Neural progenitor cell (in vitro differentiated cells): ENCODE measurements around the gene NRG3. TPM values are rescaled to one million over a fixed set of nuclear protein-coding genes. Genes with fewer than 3 reads are reported as not detected.

ENCODE experiments used
- DNase-seq: peaks from one replicate; pipeline ENCODE4 v3.0.0-alpha.2; 2016; ENCODE audit warnings: low spot score
- H2AFZ ChIP-seq: fragments of 200-600 bp; sonication (generic); replicated peaks from 2 replicates; pipeline ENCODE4 v1.6.1; 2016; ENCODE audit warnings: antibody characterized with exemption
- H3F3A ChIP-seq: fragments of 200-600 bp; sonication (generic); 2 replicates; pipeline ENCODE4 v1.6.1; 2016; ENCODE audit warnings: antibody characterized with exemption, low read depth
- H3K27ac ChIP-seq: fragments of 200-600 bp; sonication (generic); 2 replicates; pipeline ENCODE4 v1.5.1; 2016; ENCODE audit warnings: mild to moderate bottlenecking
- H3K27me3 ChIP-seq: fragments of 200-600 bp; sonication (generic); 2 replicates; pipeline ENCODE4 v1.6.1; 2016; ENCODE audit warnings: mild to moderate bottlenecking, moderate library complexity
- H3K36me3 ChIP-seq: fragments of 200-600 bp; sonication (generic); 2 replicates; pipeline ENCODE4 v1.5.1; 2016
- H3K4me1 ChIP-seq: fragments of 200-600 bp; sonication (generic); 2 replicates; pipeline ENCODE4 v1.6.1; 2016; ENCODE audit warnings: mixed run types
- H3K4me2 ChIP-seq: fragments of 200-600 bp; sonication (generic); 2 replicates; pipeline ENCODE4 v1.6.1; 2016
- H3K4me3 ChIP-seq: fragments of 200-600 bp; sonication (generic); 2 replicates; pipeline ENCODE4 v1.5.1; 2016
- H3K79me2 ChIP-seq: fragments of 200-600 bp; sonication (generic); 2 replicates; pipeline ENCODE4 v1.6.1; 2016; ENCODE audit warnings: low read depth
- H3K9ac ChIP-seq: fragments of 200-600 bp; sonication (generic); 2 replicates; pipeline ENCODE4 v1.6.1; 2016
- H3K9me3 ChIP-seq: fragments of 200-600 bp; sonication (generic); 2 replicates; pipeline ENCODE4 v1.5.1; 2016; ENCODE audit warnings: low read depth
- H4K20me1 ChIP-seq: fragments of 200-600 bp; sonication (generic); 2 replicates; pipeline ENCODE4 v1.6.1; 2016; ENCODE audit warnings: low read depth
- H3K27ac Mint-ChIP-seq: 3 replicates; pipeline ENCODE4 v1.8.0; 2021; ENCODE audit warnings: mixed read lengths
- H3K27me3 Mint-ChIP-seq: 2 replicates; pipeline ENCODE4 v1.8.0; 2022; ENCODE audit warnings: low read depth, mild to moderate bottlenecking, inconsistent platforms, moderate library complexity, mixed read lengths; ENCODE audit not compliant: insufficient read depth
- H3K36me3 Mint-ChIP-seq: 3 replicates; pipeline ENCODE4 v1.8.0; 2021; ENCODE audit warnings: mixed read lengths
- H3K4me1 Mint-ChIP-seq: 3 replicates; pipeline ENCODE4 v1.8.0; 2021; ENCODE audit warnings: mixed read lengths
- H3K4me3 Mint-ChIP-seq: 3 replicates; pipeline ENCODE4 v1.8.0; 2021; ENCODE audit warnings: mild to moderate bottlenecking, moderate library complexity, mixed read lengths
- H3K9me3 Mint-ChIP-seq: 3 replicates; pipeline ENCODE4 v1.8.0; 2020; ENCODE audit warnings: mixed read lengths
- EZH2 ChIP-seq: fragments of 200-600 bp; sonication (generic); IDR thresholded peaks from 2 replicates; pipeline ENCODE4 v1.6.1; 2017; ENCODE audit warnings: antibody characterized with exemption, mild to moderate bottlenecking, moderate library complexity
- EZH2phosphoT487 ChIP-seq: fragments of 200-600 bp; sonication (generic); IDR thresholded peaks from 2 replicates; pipeline ENCODE4 v1.6.1; 2017; ENCODE audit warnings: antibody characterized with exemption
- total RNA-seq: library from RNA; depleted of rRNA; stranded (reverse); fragments of >200 nt; gene quantifications from 2 replicates; pipeline ENCODE4 v1.2.3, GENCODE V29; 2015; ENCODE audit warnings: low replicate concordance
- TF ChIP-seq, protein P1 (sequence below): fragments of 200-600 bp; sonication (generic); IDR thresholded peaks from 2 replicates; pipeline ENCODE4 v1.5.1; 2017; ENCODE audit warnings: antibody characterized with exemption, mild to moderate bottlenecking

The NRG3 gene
- total RNA-seq, 1 donor from 2014 or later, result 1.9 TPM

DNA sequence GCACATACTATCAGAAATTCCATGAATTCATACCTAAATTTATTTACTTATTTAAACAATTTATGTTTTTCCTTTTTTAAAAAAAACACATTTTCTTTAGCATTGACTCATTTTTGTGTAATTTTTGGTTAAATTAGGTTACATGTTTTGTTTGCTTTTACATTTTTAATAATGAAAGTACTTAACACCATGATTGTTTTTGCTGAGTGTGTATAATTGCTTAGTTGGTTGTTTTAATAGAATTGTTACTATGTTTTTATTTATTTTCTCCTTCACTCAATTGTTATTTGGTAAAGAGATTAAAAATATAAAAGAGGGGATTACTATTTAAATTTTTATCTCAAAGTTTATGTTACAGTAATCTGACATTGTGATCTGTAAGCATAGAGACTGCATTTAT lies 508.4 kb downstream of the NRG3 start:
- Histone ChIP-seq H4K20me1 (no peaks in the 10 kb centered on the region), H3K4me1 (no peaks in the 10 kb centered on the region), H2AFZ (no peak overlapping the region), H3K4me2 (no peak overlapping the region), H3K79me2 (no peaks in the 10 kb centered on the region), H3K4me3 (no peak overlapping the region), H3F3A (no peaks in the 10 kb centered on the region), H3K9me3 (no peaks in the 10 kb centered on the region), H3K9ac (no peak overlapping the region), H3K27me3 (no peaks in the 10 kb centered on the region), H3K36me3 (no peaks in the 10 kb centered on the region), H3K27ac (no peak overlapping the region)
- Mint-ChIP-seq H3K4me1 (no peaks in the 10 kb centered on the region), H3K4me3 (no peak overlapping the region), H3K27ac (no peak overlapping the region), H3K36me3 (no peaks in the 10 kb centered on the region), H3K9me3 (no peaks in the 10 kb centered on the region), H3K27me3 (no peaks in the 10 kb centered on the region)
- DNase-seq, result no peak
- TF ChIP-seq EZH2, result no peak
- TF ChIP-seq EZH2phosphoT487, result no peak
- TF ChIP-seq, protein P1, sequence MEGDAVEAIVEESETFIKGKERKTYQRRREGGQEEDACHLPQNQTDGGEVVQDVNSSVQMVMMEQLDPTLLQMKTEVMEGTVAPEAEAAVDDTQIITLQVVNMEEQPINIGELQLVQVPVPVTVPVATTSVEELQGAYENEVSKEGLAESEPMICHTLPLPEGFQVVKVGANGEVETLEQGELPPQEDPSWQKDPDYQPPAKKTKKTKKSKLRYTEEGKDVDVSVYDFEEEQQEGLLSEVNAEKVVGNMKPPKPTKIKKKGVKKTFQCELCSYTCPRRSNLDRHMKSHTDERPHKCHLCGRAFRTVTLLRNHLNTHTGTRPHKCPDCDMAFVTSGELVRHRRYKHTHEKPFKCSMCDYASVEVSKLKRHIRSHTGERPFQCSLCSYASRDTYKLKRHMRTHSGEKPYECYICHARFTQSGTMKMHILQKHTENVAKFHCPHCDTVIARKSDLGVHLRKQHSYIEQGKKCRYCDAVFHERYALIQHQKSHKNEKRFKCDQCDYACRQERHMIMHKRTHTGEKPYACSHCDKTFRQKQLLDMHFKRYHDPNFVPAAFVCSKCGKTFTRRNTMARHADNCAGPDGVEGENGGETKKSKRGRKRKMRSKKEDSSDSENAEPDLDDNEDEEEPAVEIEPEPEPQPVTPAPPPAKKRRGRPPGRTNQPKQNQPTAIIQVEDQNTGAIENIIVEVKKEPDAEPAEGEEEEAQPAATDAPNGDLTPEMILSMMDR, result no peak

DNA sequence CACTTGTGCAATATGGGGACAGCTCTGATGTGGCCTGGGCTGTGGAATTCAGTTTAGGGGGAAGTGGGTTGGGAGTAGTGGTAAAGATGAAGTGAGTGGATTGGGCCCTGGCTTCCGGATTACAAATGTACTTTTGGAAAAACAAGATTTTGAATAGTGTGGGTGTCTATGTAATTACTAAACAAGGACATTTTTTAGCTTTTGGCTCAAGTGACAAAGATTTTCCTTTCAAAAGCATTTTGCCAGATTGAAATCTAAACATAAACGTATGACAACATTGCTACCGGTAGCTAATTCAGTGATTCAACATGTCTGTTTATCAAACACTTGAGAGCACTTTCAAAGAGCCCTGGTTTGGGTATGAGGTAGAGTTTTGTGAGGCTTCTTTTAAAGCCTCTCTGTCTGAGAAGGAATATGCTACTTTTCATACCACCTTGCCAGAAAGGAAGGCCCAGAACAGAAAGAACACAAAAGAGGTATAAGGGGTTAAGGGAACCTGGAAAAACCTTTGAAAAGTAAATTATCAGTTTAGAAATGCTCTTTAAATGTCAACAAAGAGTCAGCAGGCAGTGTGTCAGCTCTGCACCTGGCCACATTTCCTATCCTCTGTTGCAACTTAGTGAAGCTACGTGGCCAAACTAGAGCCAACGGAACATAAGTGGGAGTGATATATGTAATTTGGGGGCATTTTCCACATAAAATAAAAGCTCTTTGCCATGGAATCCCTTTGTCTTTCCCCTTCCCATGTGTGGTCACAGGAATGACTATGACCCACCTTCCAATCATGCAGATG lies 516.1 kb downstream of the NRG3 start:
- Histone ChIP-seq H3K4me1 (no peaks in the 10 kb centered on the region), H3K27ac (no peak overlapping the region), H3K9me3 (no peaks in the 10 kb centered on the region), H4K20me1 (no peaks in the 10 kb centered on the region), H3K36me3 (no peaks in the 10 kb centered on the region), H3K9ac (no peak overlapping the region), H3K27me3 (no peaks in the 10 kb centered on the region), H2AFZ (no peak overlapping the region), H3K79me2 (no peaks in the 10 kb centered on the region), H3K4me3 (no peak overlapping the region), H3F3A (no peaks in the 10 kb centered on the region), H3K4me2 (no peak overlapping the region)
- no peak for TF ChIP-seq EZH2phosphoT487
- no peak for TF ChIP-seq EZH2
- TF ChIP-seq, protein P1, result no peak
- H3K36me3 Mint-ChIP-seq, result no peaks in the 10 kb centered on the region
- H3K27me3 Mint-ChIP-seq, result peaks cover 2% of the 10 kb centered on the region
- peaks cover 1% of the 10 kb centered on the region for H3K4me1 Mint-ChIP-seq
- H3K27ac Mint-ChIP-seq, result no peak overlapping the region
- no peak overlapping the region for H3K4me3 Mint-ChIP-seq
- DNase-seq, result no peak
- no peaks in the 10 kb centered on the region for H3K9me3 Mint-ChIP-seq

DNA sequence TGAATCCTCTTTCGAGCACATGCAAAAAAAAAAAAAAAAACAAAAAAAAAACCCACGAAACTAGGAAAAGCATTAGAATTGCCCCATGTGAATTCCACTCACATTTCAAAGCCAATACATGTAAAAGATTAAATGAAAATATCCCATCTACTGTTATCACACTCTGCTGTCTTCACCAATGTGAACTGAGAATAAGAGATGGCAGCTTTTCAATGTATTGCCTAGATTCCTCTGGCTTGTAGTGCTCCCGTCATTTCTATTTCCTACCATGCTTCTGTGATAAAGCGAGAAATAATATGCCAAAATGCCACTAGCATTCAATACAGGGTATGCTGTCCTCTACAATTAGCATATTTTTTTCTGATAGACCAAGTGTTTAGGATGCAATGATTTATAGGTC lies 517.0 kb downstream of the NRG3 start:
- Mint-ChIP-seq H3K27ac (no peak overlapping the region), H3K36me3 (no peaks in the 10 kb centered on the region), H3K4me1 (peaks cover 10% of the 10 kb centered on the region)

More for the DNA sequence above, 517.0 kb downstream of the NRG3 start:
- Mint-ChIP-seq H3K9me3 (no peaks in the 10 kb centered on the region), H3K27me3 (peaks cover 2% of the 10 kb centered on the region), H3K4me3 (no peak overlapping the region)
- Histone ChIP-seq H4K20me1 (no peaks in the 10 kb centered on the region), H3K4me3 (no peak overlapping the region), H2AFZ (no peak overlapping the region), H3F3A (no peaks in the 10 kb centered on the region), H3K9ac (no peak overlapping the region), H3K9me3 (no peaks in the 10 kb centered on the region), H3K27me3 (no peaks in the 10 kb centered on the region), H3K36me3 (no peaks in the 10 kb centered on the region), H3K27ac (no peak overlapping the region), H3K4me2 (no peak overlapping the region), H3K4me1 (peaks cover 5% of the 10 kb centered on the region), H3K79me2 (no peaks in the 10 kb centered on the region)
- TF ChIP-seq EZH2 (no peak), EZH2phosphoT487 (no peak)
- TF ChIP-seq, protein P1, result no peak
- no peak for DNase-seq
